CD14-positive monocyte (primary cell): Measurements from ENCODE around the gene OPN3. TPM values are rescaled to one million over a fixed set of nuclear protein-coding genes. Genes with fewer than 3 reads are reported as not detected.

Experiments used
- DNase-seq, 3 donors: peaks; one replicate each; pipeline ENCODE4 v3.0.0-alpha.2; 2011 to 2022
- H2AFZ ChIP-seq: 2 replicates; pipeline ENCODE4 v1.6.0; 2012; ENCODE audit warnings: mild to moderate bottlenecking, low read depth, low read length, inconsistent platforms; ENCODE audit not compliant: insufficient read depth, poor library complexity, severe bottlenecking
- H3K27ac ChIP-seq, 2 donors: 1 replicate in 1 of 2; 2 replicates in 1 of 2; pipeline ENCODE4 v1.5.1; 2012 to 2013; ENCODE audit warnings: low read length in 2 of 2, control low read depth in 1 of 2, inconsistent platforms in 1 of 2, low read depth in 1 of 2, mild to moderate bottlenecking in 1 of 2
- H3K27me3 ChIP-seq, 2 donors: one replicate each; pipeline versions ENCODE4 v1.6.0 to v1.6.1; 2011 to 2013; ENCODE audit warnings: low read length in 2 of 2; ENCODE audit not compliant: control insufficient read depth in 2 of 2, insufficient read depth in 2 of 2
- H3K36me3 ChIP-seq, 2 donors: replicated peaks in 1 of 2; 1 replicate in 1 of 2; 2 replicates in 1 of 2; pipeline versions ENCODE4 v1.5.1 to v1.6.1; 2012 to 2013; ENCODE audit warnings: low read length in 2 of 2, control low read depth in 1 of 2, inconsistent platforms in 1 of 2, mild to moderate bottlenecking in 1 of 2; ENCODE audit not compliant: insufficient read depth in 2 of 2, control insufficient read depth in 1 of 2
- H3K4me1 ChIP-seq, 2 donors: 1 replicate in 1 of 2; 2 replicates in 1 of 2; pipeline versions ENCODE4 v1.5.1 to v1.6.1; 2012 to 2013; ENCODE audit warnings: low read length in 2 of 2, control low read depth in 1 of 2, inconsistent platforms in 1 of 2, mild to moderate bottlenecking in 1 of 2, moderate library complexity in 1 of 2; ENCODE audit not compliant: insufficient read depth in 2 of 2, control insufficient read depth in 1 of 2
- H3K4me2 ChIP-seq: replicated peaks from 2 replicates; pipeline ENCODE3; 2012; ENCODE audit warnings: low read length, moderate library complexity, mild to moderate bottlenecking; ENCODE audit not compliant: poor library complexity, severe bottlenecking; ENCODE audit errors: extremely low read depth
- H3K4me3 ChIP-seq, 3 experiments: fragments of 200-600 bp in 1 of 3; sonication (generic) in 1 of 3; replicated peaks in 1 of 3; 1 replicate in 2 of 3; 2 replicates in 1 of 3; pipeline ENCODE4 v1.5.1; 2011 to 2013; ENCODE audit warnings: low read length in 3 of 3, mild to moderate bottlenecking in 3 of 3, control low read depth in 2 of 3, low read depth in 2 of 3, inconsistent platforms in 1 of 3, moderate library complexity in 1 of 3
- H3K79me2 ChIP-seq: 2 replicates; pipeline ENCODE4 v1.6.0; 2012; ENCODE audit warnings: mild to moderate bottlenecking, control low read depth, inconsistent platforms, low read length, moderate library complexity; ENCODE audit not compliant: insufficient read depth
- H3K9ac ChIP-seq: 2 replicates; pipeline ENCODE4 v1.6.0; 2017; ENCODE audit warnings: low read length, mild to moderate bottlenecking; ENCODE audit not compliant: insufficient read depth, poor library complexity, severe bottlenecking
- H3K9me3 ChIP-seq, 2 donors: replicated peaks in 1 of 2; 1 replicate in 1 of 2; 2 replicates in 1 of 2; pipeline versions ENCODE4 v1.5.1 to v1.6.1; 2012 to 2013; ENCODE audit warnings: low read length in 2 of 2, control low read depth in 1 of 2; ENCODE audit not compliant: control insufficient read depth in 1 of 2, insufficient read depth in 1 of 2
- H4K20me1 ChIP-seq: 2 replicates; pipeline ENCODE4 v1.6.0; 2012; ENCODE audit warnings: mild to moderate bottlenecking, low read length, control low read depth, moderate library complexity; ENCODE audit not compliant: insufficient read depth
- H3K27ac Mint-ChIP-seq, 7 donors: one replicate each; pipeline ENCODE4 v1.8.0; 2020; ENCODE audit warnings: mild to moderate bottlenecking in 7 of 7, mixed read lengths in 7 of 7, moderate library complexity in 6 of 7, inconsistent platforms in 2 of 7
- H3K27me3 Mint-ChIP-seq, 3 donors: one replicate each; pipeline ENCODE4 v1.8.0; 2021 to 2022; ENCODE audit warnings: low read depth in 3 of 3, mild to moderate bottlenecking in 3 of 3, mixed read lengths in 3 of 3, moderate library complexity in 3 of 3, inconsistent platforms in 1 of 3
- H3K36me3 Mint-ChIP-seq, 2 donors: one replicate each; pipeline ENCODE4 v1.8.0; 2020; ENCODE audit warnings: mixed read lengths in 2 of 2, inconsistent platforms in 1 of 2, mild to moderate bottlenecking in 1 of 2
- H3K4me1 Mint-ChIP-seq: one replicate; pipeline ENCODE4 v1.8.0; 2020; ENCODE audit warnings: mild to moderate bottlenecking, mixed read lengths
- H3K4me3 Mint-ChIP-seq, 2 donors: one replicate each; pipeline ENCODE4 v1.8.0; 2020; ENCODE audit warnings: mild to moderate bottlenecking in 2 of 2, mixed read lengths in 2 of 2, moderate library complexity in 1 of 2
- H3K9me3 Mint-ChIP-seq, 7 donors: one replicate each; pipeline ENCODE4 v1.8.0; 2020 to 2022; ENCODE audit warnings: mixed read lengths in 7 of 7, mild to moderate bottlenecking in 6 of 7, moderate library complexity in 6 of 7, inconsistent platforms in 2 of 7
- CTCF ChIP-seq: fragments of 200-600 bp; IDR thresholded peaks from one replicate; pipeline ENCODE4 v1.8.0; 2022; ENCODE audit warnings: antibody characterized with exemption, mild to moderate bottlenecking
- WGBS: methylation state at CpG from one replicate; pipeline ENCODE4 v1.1.5; 2013; ENCODE audit warnings: missing lambda C conversion rate; ENCODE audit not compliant: insufficient coverage; 5-methylcytosine and 5-hydroxymethylcytosine counted together
- intact Hi-C, 2 donors: fragments of 100-400 bp; cut with micrococcal nuclease; formaldehyde crosslinking; loops; one replicate each; pipeline versions ENCODE4 v1.15.0 to v1.15.1; 2023
- polyA plus RNA-seq, 3 donors: library from polyadenylated mRNA; depleted of rRNA in 1 of 3; unstranded in 2 of 3; stranded (reverse) in 1 of 3; fragments of 300-500 nt in 2 of 3; fragments of >200 nt in 1 of 3; fragmentation: Illumina TruSeq in 2 of 3; gene quantifications; 1 replicate in 2 of 3; 2 replicates in 1 of 3; pipeline ENCODE4 v1.2.3, GENCODE V29; 2012 to 2021

Gene OPN3
- polyA plus RNA-seq, 3 donors: 14.5 to 56.1 (median 55.2) TPM

GRCh38 chr1:241617426-241617825 is 22.7 kb downstream of the OPN3 start:
- Histone ChIP-seq H3K79me2 (no peaks in the 10 kb centered on the region), H3K27me3 (no peaks in the 10 kb centered on the region), H3K4me3 (no peak overlapping the region), H2AFZ (no peak overlapping the region), H4K20me1 (no peaks in the 10 kb centered on the region), H3K9ac (no peak overlapping the region), H3K9me3 (no peaks in the 10 kb centered on the region), H3K4me1 (peaks cover 3 to 6% of the 10 kb centered on the region in 2 donors), H3K36me3 (peaks cover 0 to 10% of the 10 kb centered on the region in 2 donors), H3K4me2 (no peak overlapping the region), H3K27ac (no peak overlapping the region)
- Mint-ChIP-seq H3K9me3 (no peaks in the 10 kb centered on the region), H3K27ac (peak overlapping the region in 1 of 7 donors; percentile 1), H3K36me3 (peaks cover 25 to 27% of the 10 kb centered on the region in 2 donors), H3K4me3 (no peak overlapping the region), H3K4me1 (peaks cover 5% of the 10 kb centered on the region), H3K27me3 (peaks cover 0 to 1% (median 0%) of the 10 kb centered on the region in 3 donors)
- WGBS: 100% methylated on average over 2 of the region's 7 CpGs
- TF ChIP-seq CTCF: no peak
- no peak for DNase-seq
- intact Hi-C loops: loop anchor here in 1 of 2 donors (10.0 kb wide), 1 partner anchor 227 kb away; the partner anchor contains the start of gene EXO1

DNA sequence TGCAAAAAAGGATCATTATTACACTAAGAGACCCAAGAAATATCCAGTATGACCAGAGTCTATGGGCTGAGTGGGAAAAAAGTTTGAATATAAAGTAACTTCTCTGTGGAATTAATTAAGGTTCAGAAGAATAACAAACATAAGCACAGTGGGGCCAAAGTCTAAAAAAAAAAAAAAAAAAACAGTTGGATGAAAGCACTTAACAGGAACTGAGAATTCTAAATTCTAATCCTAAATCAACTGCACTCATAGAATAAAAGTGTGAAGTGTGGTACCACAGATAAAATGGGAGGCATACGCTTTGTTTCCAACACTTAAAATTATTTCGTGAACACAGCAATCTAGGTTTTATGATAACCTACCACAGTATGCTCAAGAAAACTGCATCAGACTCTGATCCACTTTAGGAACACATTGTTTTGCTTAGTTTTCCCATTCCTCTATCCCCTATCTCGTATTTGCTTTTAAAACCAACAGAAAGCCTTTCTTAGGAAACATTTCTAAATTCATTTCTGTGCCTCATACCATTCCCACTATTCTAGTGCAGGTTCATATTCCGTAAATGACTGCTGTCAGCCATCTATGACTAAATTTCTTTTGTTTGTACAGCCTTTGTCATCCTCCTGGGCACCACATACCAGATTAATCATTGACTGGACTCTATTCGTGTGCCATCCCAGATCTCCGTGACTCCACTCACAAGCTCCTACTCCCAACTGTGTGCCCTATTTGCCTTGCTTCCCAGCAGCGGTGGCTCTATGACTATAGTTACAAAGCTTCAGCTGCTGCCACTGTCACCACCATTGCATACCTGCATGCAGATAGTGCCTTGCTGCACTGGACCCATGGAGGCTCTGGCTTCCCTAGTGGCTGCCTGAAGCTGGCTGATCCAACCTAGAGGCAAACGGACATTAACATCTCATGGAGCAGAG is 24.9 kb downstream of the OPN3 start:
- H3K27me3 Mint-ChIP-seq: peaks cover 0 to 1% (median 0%) of the 10 kb centered on the region in 3 donors
- intact Hi-C loops: loop anchor here in 1 of 2 donors (10.0 kb wide), 1 partner anchor 229 kb away; the partner anchor contains the start of gene EXO1

More for the DNA sequence above, 24.9 kb downstream of the OPN3 start:
- no peak overlapping the region for H3K27ac ChIP-seq
- no peak overlapping the region for H3K4me2 ChIP-seq
- DNase-seq: no peak
- no peak overlapping the region for H3K9ac ChIP-seq
- no peaks in the 10 kb centered on the region for H3K9me3 Mint-ChIP-seq
- no peak overlapping the region for H2AFZ ChIP-seq
- H3K4me3 ChIP-seq: no peak overlapping the region
- no peak overlapping the region for H3K4me3 Mint-ChIP-seq
- peaks cover 17 to 18% of the 10 kb centered on the region in 2 donors for H3K36me3 Mint-ChIP-seq
- peaks cover 7% of the 10 kb centered on the region for H3K79me2 ChIP-seq
- peaks cover 0 to 3% of the 10 kb centered on the region in 2 donors for H3K36me3 ChIP-seq
- no peaks in the 10 kb centered on the region for H4K20me1 ChIP-seq
- TF ChIP-seq CTCF: no peak
- WGBS: 96% methylated on average over 7 of the region's 8 CpGs
- H3K4me1 Mint-ChIP-seq: peaks cover 6% of the 10 kb centered on the region
- peak overlapping the region in 2 of 7 donors; percentile 8 to 22 for H3K27ac Mint-ChIP-seq
- H3K4me1 ChIP-seq: peaks cover 11 to 20% of the 10 kb centered on the region in 2 donors
- no peaks in the 10 kb centered on the region for H3K9me3 ChIP-seq
- no peaks in the 10 kb centered on the region for H3K27me3 ChIP-seq
